ENCODE results near the gene AQP12B.

GRCh38 chr2:240639566-240639965 lies 43.1 kb downstream of the AQP12B start:
- TF ChIP-seq CTCF (IDR thresholded peaks at IDR 0.05) (no peak), POLR2A (IDR thresholded peaks at IDR 0.05) (no peak)
